ENCODE data around the gene MXD1.
"Not testable (repeated sequence)": the region's sequence is repeated elsewhere in the genome, so short reads cannot be mapped to it uniquely, and the experiment has no call there.

MXD1 gene

GRCh38 chr2:69933839-69934613 is 19.1 kb downstream of the MXD1 start:
- DNase-seq: no peak

GRCh38 chr2:69934614-69934908 is 19.7 kb downstream of the MXD1 start:
- DNase-seq: no peak

DNA sequence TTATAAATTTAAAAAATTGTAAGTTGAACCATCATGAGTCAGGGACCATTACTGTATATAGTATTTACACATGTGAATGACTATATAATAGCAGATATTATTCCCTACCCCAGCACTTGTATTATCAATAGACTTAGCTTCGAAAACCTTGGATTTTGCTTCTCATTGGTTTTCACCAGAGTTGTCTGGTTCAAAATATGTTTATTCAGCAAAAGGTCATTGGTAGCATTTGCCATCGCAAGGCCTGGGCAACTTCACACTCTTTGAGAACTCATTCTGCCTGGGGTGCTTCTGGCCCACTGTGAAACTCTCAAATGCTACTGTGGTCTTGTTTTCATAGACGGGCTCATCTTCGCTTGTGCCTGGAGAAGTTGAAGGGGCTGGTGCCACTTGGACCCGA is 20.1 kb downstream of the MXD1 start:
- no peak for DNase-seq

- DNase-seq: no peak
These were observed 22.0 kb downstream of the MXD1 start for GRCh38 chr2:69936906-69937305.

- DNase-seq: no peak
These were observed 23.1 kb downstream of the MXD1 start for GRCh38 chr2:69937968-69938367.

- no peak for DNase-seq
These were observed 24.8 kb downstream of the MXD1 start for GRCh38 chr2:69939722-69940121.

GRCh38 chr2:69940691-69941090 is 25.8 kb downstream of the MXD1 start:
- DNase-seq: no peak

DNA sequence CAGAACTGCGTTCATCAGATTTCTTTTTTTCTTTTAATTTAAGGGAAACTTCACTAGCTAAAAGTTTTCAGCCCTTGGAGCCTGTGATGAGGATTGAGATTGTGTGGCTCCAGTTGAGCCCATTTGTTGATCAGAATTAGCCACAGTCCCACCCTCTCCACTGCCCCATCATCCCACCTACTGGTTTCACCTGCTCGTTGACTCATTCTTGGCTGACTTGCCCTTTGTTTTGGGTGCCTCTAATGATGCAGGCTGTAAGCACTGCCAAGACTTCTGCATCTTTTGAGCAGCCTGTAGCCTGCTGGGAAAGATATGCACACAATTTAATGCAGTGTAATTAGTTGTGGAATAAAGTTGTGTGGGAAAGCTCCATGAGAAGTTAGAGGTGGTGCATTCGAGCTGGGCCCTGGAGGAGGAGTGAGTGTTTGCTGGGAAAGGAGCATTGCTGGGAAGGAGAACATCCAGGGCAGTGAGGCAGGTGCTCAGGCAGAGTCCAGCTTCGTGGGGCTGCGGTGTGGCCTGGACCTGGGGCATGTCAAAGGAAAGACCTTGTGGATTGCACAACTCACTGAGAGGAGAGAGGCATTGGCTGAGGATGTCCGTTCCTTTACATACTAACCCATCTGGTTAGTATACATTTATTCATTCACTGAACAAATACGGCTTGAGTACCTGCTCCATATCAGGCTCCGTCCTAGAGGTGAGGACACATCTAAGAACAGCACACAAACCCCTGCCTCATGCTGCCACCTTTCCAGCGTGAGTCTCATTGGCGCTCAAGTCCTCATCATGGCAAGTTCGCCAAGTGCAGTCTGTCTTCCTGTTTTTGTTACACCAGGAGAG is 28.3 kb downstream of the MXD1 start:
- peak; percentile 19 for DNase-seq

GRCh38 chr2:69943843-69944525 is 29.1 kb downstream of the MXD1 start:
- DNase-seq: no peak

DNA sequence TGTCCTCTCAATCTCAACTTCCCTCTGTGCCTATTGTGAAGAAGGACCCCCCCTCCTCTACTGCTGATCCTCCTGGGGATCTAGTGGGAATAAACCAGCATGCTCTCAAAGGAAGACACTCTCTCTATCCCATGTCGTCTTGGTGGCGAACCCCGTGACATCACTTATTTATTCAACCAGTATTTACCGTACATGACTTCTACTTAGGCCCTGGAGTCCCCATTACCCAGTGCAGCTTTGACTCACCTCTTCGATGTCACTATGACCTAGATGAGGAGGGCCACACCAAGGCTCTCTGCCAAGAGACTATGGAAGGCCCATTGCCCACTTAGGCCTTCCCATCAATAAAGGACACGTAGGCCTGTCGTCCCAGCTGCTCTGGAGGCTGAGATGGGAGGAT is 29.8 kb downstream of the MXD1 start:
- no peak for DNase-seq

DNA sequence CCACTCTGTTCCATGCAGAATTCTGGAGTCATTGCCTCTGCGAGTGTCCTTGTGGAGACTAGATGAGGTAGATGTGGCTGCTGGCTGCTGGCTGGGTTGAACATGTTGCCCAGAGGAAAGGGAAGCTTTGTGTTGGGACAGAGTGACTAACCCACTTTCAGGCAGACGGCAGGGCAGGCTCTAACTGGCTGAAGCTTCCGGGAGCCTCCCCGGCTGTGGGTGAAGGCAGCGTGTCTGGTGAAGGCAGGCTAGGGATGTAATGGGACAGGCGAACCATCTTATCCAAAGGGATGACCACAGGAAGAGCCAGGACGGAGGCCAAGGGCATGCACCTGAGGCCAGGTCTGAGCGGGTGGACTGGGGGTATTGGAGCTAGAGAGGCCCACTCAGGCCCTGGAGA is 30.5 kb downstream of the MXD1 start:
- DNase-seq: no peak

GRCh38 chr2:69945941-69946340 is 31.0 kb downstream of the MXD1 start:
- no peak for DNase-seq

DNA sequence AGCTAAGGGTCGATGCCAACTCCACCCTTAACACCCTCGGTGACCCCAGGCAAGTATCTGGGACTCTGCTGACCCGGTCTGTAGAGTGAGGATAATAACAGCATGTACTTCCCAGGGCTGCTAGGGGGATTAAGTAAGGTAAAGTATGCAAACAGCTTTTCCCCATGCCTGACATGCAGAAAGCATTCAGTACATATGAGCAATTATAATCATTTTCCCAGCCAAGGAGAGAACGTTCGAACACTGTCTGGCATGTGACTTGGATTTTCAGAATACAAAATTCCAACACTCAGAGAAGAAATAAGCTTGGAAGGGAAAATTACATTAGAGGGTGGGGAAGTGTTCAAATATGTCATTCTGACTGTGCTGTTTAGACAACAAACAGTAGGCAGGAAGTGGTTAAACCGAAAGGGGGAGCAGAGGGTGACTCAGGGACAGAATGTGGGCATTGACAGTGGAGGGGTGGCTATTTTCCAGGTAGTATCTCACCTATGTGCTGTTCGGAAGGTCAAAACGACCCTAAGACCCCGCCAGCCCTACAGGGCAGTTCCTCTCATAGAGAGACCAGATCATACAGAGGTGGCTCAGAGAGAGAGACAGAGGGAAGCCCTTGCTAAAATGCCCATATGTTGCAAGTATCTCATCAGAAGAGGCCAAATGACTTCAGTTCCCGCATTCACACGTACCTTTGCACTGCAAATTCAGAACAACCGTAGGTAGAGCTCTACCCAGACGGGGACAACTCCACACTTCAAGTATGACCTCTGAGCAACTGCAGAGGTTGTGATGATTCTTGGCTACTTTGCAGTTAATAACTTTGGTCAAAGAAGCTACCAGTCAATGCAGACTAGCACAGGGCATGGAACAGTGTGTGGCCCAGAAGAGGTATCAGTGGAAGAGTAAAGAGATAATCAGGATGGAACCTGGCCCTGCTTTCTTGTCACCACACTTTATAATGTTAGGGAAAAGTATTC is 31.7 kb downstream of the MXD1 start:
- DNase-seq: no peak

DNA sequence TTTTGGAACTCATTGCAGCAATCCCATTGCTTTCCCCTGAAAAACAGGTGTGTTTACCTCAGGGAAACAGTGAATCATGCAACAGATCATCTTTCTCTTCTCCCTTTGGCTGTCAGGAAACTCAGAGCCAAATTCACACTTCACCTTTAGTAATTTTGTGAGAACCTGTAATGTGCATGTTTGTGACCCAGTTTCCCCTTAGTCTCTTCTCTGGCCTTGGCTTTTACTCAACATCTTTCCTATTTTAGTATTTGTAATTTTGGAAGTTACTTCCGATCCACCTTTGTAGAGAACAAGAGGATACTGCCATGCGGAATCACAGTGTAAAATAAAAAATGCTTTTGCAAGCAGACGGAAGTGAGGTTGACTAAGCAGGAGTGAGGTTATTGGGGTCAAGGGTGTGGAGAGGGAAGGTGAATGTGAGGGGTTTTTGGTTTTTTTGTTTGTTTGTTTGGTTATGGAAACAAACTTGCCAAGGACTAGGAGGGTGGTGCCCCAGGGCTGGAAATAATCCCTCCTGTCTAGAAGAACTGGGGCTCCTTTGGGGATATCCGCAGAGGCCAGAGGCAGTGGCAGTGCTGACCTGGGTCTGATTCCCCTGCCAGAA is 32.5 kb downstream of the MXD1 start:
- no peak for DNase-seq

GRCh38 chr2:69948032-69948962 is 33.4 kb downstream of the MXD1 start:
- no peak for DNase-seq

DNA sequence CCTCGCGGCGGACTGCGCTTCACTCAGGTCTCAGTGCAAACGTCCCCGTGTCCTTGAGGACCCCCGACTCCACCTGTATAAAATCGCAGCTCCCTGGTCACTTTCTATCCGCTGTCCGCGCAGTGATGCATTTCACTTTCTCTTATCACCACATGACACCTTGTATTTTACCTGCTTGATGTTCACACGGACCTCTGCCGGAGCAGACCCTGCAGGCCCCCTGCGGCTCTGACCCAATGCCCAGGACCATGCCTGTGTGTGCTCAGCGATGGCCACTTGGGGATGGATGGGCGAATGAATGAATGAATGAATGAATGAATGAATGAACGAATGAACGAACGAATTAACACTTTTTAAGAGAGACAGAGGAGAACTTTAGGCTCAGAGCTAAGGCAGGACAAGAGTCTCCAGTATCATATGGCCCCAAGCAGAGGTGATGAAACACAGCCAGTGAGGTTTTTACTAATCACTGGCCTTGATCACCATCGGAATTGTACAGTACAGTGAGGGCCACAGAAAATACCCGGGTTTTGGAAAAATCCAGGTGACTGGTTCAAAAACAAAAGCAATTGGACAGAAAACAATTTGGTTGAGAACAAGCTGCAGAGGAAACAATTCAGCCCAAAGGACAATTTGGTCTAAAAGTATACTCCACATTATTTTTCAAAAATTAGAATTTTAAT is 34.2 kb downstream of the MXD1 start:
- DNase-seq: no peak

DNA sequence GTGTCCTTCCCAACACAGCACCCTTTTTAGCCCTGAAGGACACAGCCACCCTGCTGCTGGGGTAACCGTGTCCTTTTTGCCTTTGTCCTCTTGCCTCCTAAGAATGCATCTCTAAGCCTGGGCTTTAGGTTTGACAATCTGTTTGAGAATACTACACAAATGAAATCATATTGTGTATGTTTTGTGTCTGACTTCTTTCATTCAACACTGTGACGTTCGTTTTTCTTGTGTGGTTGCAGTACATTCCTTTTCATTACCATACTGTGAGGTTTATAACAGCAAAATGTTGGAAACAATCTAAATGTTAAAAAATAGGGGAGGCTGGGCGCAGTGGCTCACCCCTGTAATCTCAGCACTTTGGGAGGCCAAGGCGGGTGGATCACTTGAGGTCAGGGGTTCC is 35.3 kb downstream of the MXD1 start:
- DNase-seq: no peak

DNA sequence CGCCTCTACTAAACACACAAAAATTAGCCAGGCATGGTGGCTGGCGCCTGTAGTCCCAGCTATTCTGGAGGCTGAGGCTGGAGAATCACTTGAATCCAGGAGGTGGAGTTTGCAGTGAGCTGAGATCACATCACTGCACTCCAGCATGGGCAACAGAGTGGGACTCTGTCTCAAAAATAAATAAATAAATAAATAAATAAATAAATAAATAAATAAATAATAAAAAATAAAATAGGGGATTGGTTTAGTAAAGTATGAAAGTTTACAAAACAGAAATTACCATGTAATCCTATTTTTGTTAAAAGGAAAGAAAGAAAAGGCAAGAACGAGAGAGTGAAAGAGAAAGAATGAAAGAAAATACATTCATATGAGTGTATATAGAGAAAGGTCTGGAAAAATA is 35.8 kb downstream of the MXD1 start:
- DNase-seq: not testable (repeated sequence)

- DNase-seq: no peak
These were observed 37.6 kb downstream of the MXD1 start for GRCh38 chr2:69952336-69953115.

DNA sequence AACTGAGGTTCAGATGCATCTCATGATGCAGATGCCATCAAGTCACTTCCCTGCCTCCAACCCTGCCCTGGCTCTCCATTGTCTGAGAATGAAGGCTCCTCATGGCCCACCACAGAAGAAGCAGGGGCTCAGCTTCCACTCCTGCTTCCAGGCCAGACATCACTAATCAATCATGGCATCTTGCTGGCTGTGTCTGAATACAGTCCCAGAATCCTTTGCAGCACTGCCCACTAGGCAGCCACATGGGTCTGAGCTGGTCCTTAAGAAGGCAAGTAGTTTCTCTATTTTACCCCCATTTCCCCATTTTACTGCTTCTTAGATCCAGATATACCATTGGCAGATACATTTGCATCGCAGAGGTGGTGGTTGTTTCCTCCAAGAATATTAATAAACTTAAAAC is 39.2 kb downstream of the MXD1 start:
- no peak for DNase-seq

Data from NCI-H1105 treated with DMSO at 0.1 percent for 48 hours (cell line).